ENCODE measurements around the gene CUL2.

DNA sequence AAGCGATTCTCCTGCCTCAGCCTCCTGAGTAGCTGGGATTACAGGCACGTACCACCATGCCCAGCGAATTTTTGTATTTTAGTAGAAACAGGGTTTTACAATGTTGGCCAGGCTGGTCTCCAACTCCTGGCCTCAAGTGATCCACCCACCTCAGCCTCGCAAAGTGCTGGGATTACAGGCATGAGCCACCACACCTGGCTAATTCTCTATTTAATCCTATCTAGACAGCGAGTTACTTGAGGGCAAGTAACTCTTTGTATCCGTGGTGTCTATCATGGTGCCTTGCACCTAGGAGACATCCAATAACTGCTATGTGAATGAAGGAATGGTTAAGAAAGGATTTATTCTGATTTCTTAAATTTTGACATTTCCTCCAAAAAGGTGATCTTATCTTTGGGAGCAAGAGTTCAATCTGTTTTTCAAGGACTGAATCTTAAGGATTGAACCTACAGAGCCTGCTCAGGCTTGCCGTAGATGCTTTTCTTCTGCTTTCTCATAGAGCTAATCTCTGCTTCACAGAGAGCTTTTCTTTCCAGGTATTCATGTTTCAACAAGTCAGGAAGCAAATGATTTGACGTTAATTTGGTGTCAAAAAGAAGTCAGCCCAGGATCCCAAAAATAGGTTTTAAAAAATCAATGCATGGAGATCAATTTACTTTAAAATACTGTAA lies 101.6 kb downstream of the CUL2 start:
- TF ChIP-seq, protein P1, sequence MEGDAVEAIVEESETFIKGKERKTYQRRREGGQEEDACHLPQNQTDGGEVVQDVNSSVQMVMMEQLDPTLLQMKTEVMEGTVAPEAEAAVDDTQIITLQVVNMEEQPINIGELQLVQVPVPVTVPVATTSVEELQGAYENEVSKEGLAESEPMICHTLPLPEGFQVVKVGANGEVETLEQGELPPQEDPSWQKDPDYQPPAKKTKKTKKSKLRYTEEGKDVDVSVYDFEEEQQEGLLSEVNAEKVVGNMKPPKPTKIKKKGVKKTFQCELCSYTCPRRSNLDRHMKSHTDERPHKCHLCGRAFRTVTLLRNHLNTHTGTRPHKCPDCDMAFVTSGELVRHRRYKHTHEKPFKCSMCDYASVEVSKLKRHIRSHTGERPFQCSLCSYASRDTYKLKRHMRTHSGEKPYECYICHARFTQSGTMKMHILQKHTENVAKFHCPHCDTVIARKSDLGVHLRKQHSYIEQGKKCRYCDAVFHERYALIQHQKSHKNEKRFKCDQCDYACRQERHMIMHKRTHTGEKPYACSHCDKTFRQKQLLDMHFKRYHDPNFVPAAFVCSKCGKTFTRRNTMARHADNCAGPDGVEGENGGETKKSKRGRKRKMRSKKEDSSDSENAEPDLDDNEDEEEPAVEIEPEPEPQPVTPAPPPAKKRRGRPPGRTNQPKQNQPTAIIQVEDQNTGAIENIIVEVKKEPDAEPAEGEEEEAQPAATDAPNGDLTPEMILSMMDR (IDR thresholded peaks at IDR 0.05 in 8 of 11, conservative IDR thresholded peaks at IDR 0.05 in 3 of 11), result no peak
- no peak for TF ChIP-seq POLR2A (IDR thresholded peaks at IDR 0.05)
- no peak for TF ChIP-seq POLR2AphosphoS5 (IDR thresholded peaks at IDR 0.05)

All from spleen (tissue), 7 donors.